ENCODE results near the gene GATAD2B.
A peak's percentile ranks its signal among the peaks of the same experiment; 100 is the strongest.

Gene GATAD2B

GRCh38 chr1:153792631-153793041, 130.1 kb downstream of the GATAD2B start (continued):
- no peak for TF ChIP-seq SNAI2 (CRISPR knock-in tag; IDR thresholded peaks at IDR 0.05)

GRCh38 chr1:153791648-153792253, 131.0 kb downstream of the GATAD2B start:
- ATAC-seq = peak; percentile 23; the same call in 2 of the 3 replicates
- no peak for TF ChIP-seq TOX (CRISPR knock-in tag; IDR thresholded peaks at IDR 0.05; ENCODE audit: borderline replicate concordance)
- TF ChIP-seq OSR1 (CRISPR knock-in tag; IDR thresholded peaks at IDR 0.05) = no peak
- TF ChIP-seq TSHZ2 (CRISPR knock-in tag; IDR thresholded peaks at IDR 0.05) = no peak
- TF ChIP-seq CREB5 (CRISPR knock-in tag; IDR thresholded peaks at IDR 0.05; ENCODE audit: low read depth) = no peak

GRCh38 chr1:153790966-153791647, 131.7 kb downstream of the GATAD2B start:
- 0 out of 3 replicates have a peak, but pooled peaks have one; percentile 15 for ATAC-seq

More at GRCh38 chr1:153790966-153791647, 131.7 kb downstream of the GATAD2B start:
- TF ChIP-seq BACH2 (CRISPR knock-in tag; IDR thresholded peaks at IDR 0.05; ENCODE audit: borderline replicate concordance) = no peak
- TF ChIP-seq TSHZ2 (CRISPR knock-in tag; IDR thresholded peaks at IDR 0.05) = no peak
- no peak for TF ChIP-seq RARB (CRISPR knock-in tag; IDR thresholded peaks at IDR 0.05)
- TF ChIP-seq ZNF8 (CRISPR knock-in tag; IDR thresholded peaks at IDR 0.05) = no peak
- TF ChIP-seq SNAI2 (CRISPR knock-in tag; IDR thresholded peaks at IDR 0.05) = no peak
- no peak for TF ChIP-seq PATZ1 (CRISPR knock-in tag; IDR thresholded peaks at IDR 0.05; ENCODE audit: borderline replicate concordance)
- no peak for TF ChIP-seq ARNTL (CRISPR knock-in tag; IDR thresholded peaks at IDR 0.05; ENCODE audit: borderline replicate concordance, low read depth)
- no peak for TF ChIP-seq OSR1 (CRISPR knock-in tag; IDR thresholded peaks at IDR 0.05)
- no peak for TF ChIP-seq CSRNP3 (CRISPR knock-in tag; IDR thresholded peaks at IDR 0.05)
- TF ChIP-seq CREB5 (CRISPR knock-in tag; IDR thresholded peaks at IDR 0.05; ENCODE audit: low read depth) = no peak
- no peak for TF ChIP-seq POU6F1 (CRISPR knock-in tag; IDR thresholded peaks at IDR 0.05; ENCODE audit: borderline replicate concordance, low read depth)
- TF ChIP-seq ESRRG (CRISPR knock-in tag; IDR thresholded peaks at IDR 0.05) = no peak
